ENCODE results near the gene SPTB.

- TF ChIP-seq CTCF (IDR thresholded peaks at IDR 0.05), result no peak
- TF ChIP-seq POLR2A (IDR thresholded peaks at IDR 0.05), result no peak
- TF ChIP-seq POLR2AphosphoS5 (IDR thresholded peaks at IDR 0.05), result no peak
- no peak for TF ChIP-seq EP300 (IDR thresholded peaks at IDR 0.05)
Measured at GRCh38 chr14:64880221-64881121, 764 bp upstream of the SPTB start.
